HG03342 (cell line): ENCODE measurements around the gene CREBL2.
"Not testable (repeated sequence)": the region's sequence is repeated elsewhere in the genome, so short reads cannot be mapped to it uniquely, and the experiment has no call there.

Experiments used
- ATAC-seq: cut with Tn5 transposase; IDR thresholded peaks from one replicate; pipeline ENCODE4 v1.9.1; 2021; ENCODE audit warnings: mild to moderate bottlenecking, moderate library complexity; ENCODE audit not compliant: unreplicated experiment

The CREBL2 gene

GRCh38 chr12:12596598-12596997, 15.1 kb upstream of the CREBL2 start:
- not testable (repeated sequence) for ATAC-seq

GRCh38 chr12:12598864-12599263, 12.8 kb upstream of the CREBL2 start:
- no peak for ATAC-seq

- ATAC-seq, result no peak
These were observed 11.7 kb upstream of the CREBL2 start for GRCh38 chr12:12599750-12600643.

- ATAC-seq, result no peak
These were observed 11.0 kb upstream of the CREBL2 start for GRCh38 chr12:12600659-12601058.

- no peak for ATAC-seq
These were observed 6.9 kb upstream of the CREBL2 start for GRCh38 chr12:12604740-12605139.

- ATAC-seq, result peak; percentile 38
These were observed 4.7 kb upstream of the CREBL2 start for GRCh38 chr12:12606781-12607589.

- ATAC-seq, result no peak
These were observed 3.1 kb upstream of the CREBL2 start for GRCh38 chr12:12608557-12608957.

- no peak for ATAC-seq
These were observed 2.0 kb upstream of the CREBL2 start for GRCh38 chr12:12609692-12610091.

- ATAC-seq, result no peak
These were observed 965 bp upstream of the CREBL2 start for GRCh38 chr12:12610711-12611110.

- ATAC-seq, result no peak
These were observed 682 bp downstream of the CREBL2 start for GRCh38 chr12:12612358-12612757.

GRCh38 chr12:12613344-12613743, 1.7 kb downstream of the CREBL2 start:
- no peak for ATAC-seq

GRCh38 chr12:12614342-12614741, 2.7 kb downstream of the CREBL2 start:
- ATAC-seq, result no peak

- ATAC-seq, result no peak
These were observed 5.0 kb downstream of the CREBL2 start for GRCh38 chr12:12616512-12617310.

GRCh38 chr12:12618064-12618463, 6.4 kb downstream of the CREBL2 start:
- not testable (repeated sequence) for ATAC-seq

- no peak for ATAC-seq
These were observed 9.1 kb downstream of the CREBL2 start for GRCh38 chr12:12620730-12621315.

GRCh38 chr12:12622418-12622817, 10.7 kb downstream of the CREBL2 start:
- ATAC-seq, result no peak

- ATAC-seq, result no peak
These were observed 12.9 kb downstream of the CREBL2 start for GRCh38 chr12:12624498-12624992.

- no peak for ATAC-seq
These were observed 14.8 kb downstream of the CREBL2 start for GRCh38 chr12:12626471-12626870.

GRCh38 chr12:12627308-12627827, 15.7 kb downstream of the CREBL2 start:
- ATAC-seq, result no peak

- ATAC-seq, result no peak
These were observed 16.3 kb downstream of the CREBL2 start for GRCh38 chr12:12628013-12628412.
